Upper lobe of left lung (tissue), 6 donors: ENCODE results near the gene MAD1L1. TPM values are rescaled to one million over a fixed set of nuclear protein-coding genes. Genes with fewer than 3 reads are reported as not detected.

Experiments
- ATAC-seq, 2 donors: fragments of 200-7000 bp; cut with Tn5 transposase; one replicate each; pipeline ENCODE4 v1.9.1; 2022; ENCODE audit warnings: mild to moderate bottlenecking in 2 of 2, moderate library complexity in 2 of 2; ENCODE audit not compliant: low FRiP score in 2 of 2
- DNase-seq, 2 donors: peaks; one replicate each; pipeline ENCODE4 v3.0.0-alpha.2; 2019 to 2020
- H3K27ac ChIP-seq, 4 donors: fragments of 200-600 bp; sonication (generic); one replicate each; pipeline ENCODE4 v1.5.1; 2016 to 2019
- H3K27me3 ChIP-seq, 4 donors: fragments of 200-600 bp; sonication (generic); one replicate each; pipeline ENCODE4 v1.5.1; 2017 to 2019
- H3K36me3 ChIP-seq, 4 donors: fragments of 200-600 bp; sonication (generic); one replicate each; pipeline ENCODE4 v1.5.1; 2016 to 2019
- H3K4me1 ChIP-seq, 4 donors: fragments of 200-600 bp; sonication (generic); one replicate each; pipeline ENCODE4 v1.5.1; 2018 to 2019
- H3K4me3 ChIP-seq, 4 donors: fragments of 200-600 bp; sonication (generic); one replicate each; pipeline ENCODE4 v1.5.1; 2017 to 2019; ENCODE audit warnings: mild to moderate bottlenecking in 2 of 4, moderate library complexity in 1 of 4
- H3K9me3 ChIP-seq, 4 donors: fragments of 200-600 bp; sonication (generic); one replicate each; pipeline ENCODE4 v1.5.1; 2018 to 2019
- EP300 ChIP-seq, 4 donors: sonication (generic); formaldehyde crosslinking; IDR thresholded peaks; one replicate each; pipeline ENCODE4 v1.5.1; 2017; ENCODE audit warnings: antibody characterized with exemption in 4 of 4, control low read depth in 2 of 4
- POLR2A ChIP-seq, 4 donors: fragments of 450-650 bp; IDR thresholded peaks; one replicate each; pipeline ENCODE4 v1.5.1; 2016 to 2017; ENCODE audit warnings: antibody characterized with exemption in 4 of 4, mild to moderate bottlenecking in 2 of 4
- POLR2AphosphoS5 ChIP-seq, 2 donors: sonication (generic); formaldehyde crosslinking; IDR thresholded peaks; one replicate each; pipeline ENCODE4 v1.5.1; 2017; ENCODE audit warnings: antibody characterized with exemption in 2 of 2
- WGBS, 2 donors: methylation state at CpG; one replicate each; pipeline ENCODE4 v1.1.5; 2017 to 2018; 5-methylcytosine and 5-hydroxymethylcytosine counted together
- total RNA-seq, 6 donors: library from RNA; depleted of rRNA in 4 of 6; stranded (reverse); fragments of >200 nt in 4 of 6; gene quantifications; one replicate each; pipeline versions ENCODE4 v1.1.0 to v1.2.1, GENCODE V29; 2016 to 2021
- TF ChIP-seq, protein P1 (sequence below), 6 experiments: fragments of 450-650 bp in 4 of 6; fragments of 200-600 bp in 2 of 6; sonication (generic) in 2 of 6; IDR thresholded peaks; one replicate each; pipeline ENCODE4 v1.5.1; 2016 to 2019; ENCODE audit warnings: antibody characterized with exemption in 6 of 6
- donor health status: DM: no; HTN: no; CAD: no; lungs with moderate emphysema.
- donor health status: DM: no; HTN: yes; CAD: no; lungs with severe emphysema.

MAD1L1 gene
- total RNA-seq, 6 donors from 2014 or later = 40.6 to 364 (median 65.6) TPM

DNA sequence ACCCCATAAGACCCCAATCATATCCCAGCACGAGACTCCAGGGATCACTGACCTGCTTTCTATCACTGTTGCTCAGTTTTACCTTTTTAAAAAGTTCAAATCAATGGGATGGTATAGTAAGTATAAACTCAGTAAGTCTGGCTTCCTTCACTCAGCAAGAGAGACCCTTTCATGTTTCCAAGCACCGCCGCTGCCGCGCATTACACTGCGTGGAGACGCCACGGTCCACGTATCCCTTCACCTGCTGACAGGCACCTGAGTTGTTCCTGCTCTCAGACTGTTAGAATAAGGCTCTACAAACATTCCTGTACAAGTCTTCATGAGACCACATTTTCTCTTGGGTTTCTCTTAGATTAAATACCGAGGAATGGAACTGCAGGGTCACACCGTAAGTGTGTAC is 28.3 kb downstream of the MAD1L1 start:
- no peak overlapping the region for H3K27ac ChIP-seq
- H3K9me3 ChIP-seq = no peaks in the 10 kb centered on the region
- H3K36me3 ChIP-seq = peaks cover 0 to 44% (median 23%) of the 10 kb centered on the region in 4 donors
- H3K27me3 ChIP-seq = no peaks in the 10 kb centered on the region
- TF ChIP-seq, protein P1, sequence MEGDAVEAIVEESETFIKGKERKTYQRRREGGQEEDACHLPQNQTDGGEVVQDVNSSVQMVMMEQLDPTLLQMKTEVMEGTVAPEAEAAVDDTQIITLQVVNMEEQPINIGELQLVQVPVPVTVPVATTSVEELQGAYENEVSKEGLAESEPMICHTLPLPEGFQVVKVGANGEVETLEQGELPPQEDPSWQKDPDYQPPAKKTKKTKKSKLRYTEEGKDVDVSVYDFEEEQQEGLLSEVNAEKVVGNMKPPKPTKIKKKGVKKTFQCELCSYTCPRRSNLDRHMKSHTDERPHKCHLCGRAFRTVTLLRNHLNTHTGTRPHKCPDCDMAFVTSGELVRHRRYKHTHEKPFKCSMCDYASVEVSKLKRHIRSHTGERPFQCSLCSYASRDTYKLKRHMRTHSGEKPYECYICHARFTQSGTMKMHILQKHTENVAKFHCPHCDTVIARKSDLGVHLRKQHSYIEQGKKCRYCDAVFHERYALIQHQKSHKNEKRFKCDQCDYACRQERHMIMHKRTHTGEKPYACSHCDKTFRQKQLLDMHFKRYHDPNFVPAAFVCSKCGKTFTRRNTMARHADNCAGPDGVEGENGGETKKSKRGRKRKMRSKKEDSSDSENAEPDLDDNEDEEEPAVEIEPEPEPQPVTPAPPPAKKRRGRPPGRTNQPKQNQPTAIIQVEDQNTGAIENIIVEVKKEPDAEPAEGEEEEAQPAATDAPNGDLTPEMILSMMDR (IDR thresholded peaks at IDR 0.05) = no peak
- TF ChIP-seq POLR2AphosphoS5 (IDR thresholded peaks at IDR 0.05) = no peak
- TF ChIP-seq POLR2A (IDR thresholded peaks at IDR 0.05) = no peak
- no peak for TF ChIP-seq EP300 (IDR thresholded peaks at IDR 0.05)
- no peak overlapping the region for H3K4me3 ChIP-seq
- DNase-seq (peak in 1 of 2 donors; percentile 42), ATAC-seq (peak in 1 of 2 donors; percentile 17)
- 89 to 90% methylated on average over 11 of the region's 11 CpGs for WGBS, 2 donors
- H3K4me1 ChIP-seq = no peaks in the 10 kb centered on the region

DNA sequence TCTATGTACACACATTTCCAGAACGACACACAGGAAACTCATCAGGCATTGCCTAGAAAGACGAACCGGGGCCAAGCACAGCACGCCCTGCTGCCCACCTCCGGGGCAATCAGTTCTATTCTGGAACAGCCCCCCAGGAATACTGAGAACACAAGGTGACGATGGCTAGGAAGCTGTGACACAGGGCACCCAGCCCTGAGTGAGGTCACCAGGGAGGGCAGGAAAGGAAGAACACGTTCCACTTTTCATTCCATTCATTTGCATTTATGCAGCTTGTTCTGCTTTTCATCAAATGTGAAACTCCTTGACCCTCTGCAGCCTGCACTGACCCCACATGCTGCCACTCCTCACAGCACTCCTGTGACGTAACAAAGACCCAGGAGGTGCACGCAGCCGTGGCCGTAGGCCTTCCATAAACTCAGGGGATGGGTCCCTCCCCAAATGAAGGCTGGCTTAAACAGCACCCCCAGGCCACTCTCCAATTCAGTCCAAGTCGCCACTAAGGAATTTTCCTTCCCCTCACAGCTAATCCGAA is 28.9 kb downstream of the MAD1L1 start:
- H3K27me3 ChIP-seq = no peaks in the 10 kb centered on the region
- H3K4me1 ChIP-seq = no peaks in the 10 kb centered on the region
- H3K27ac ChIP-seq = no peak overlapping the region
- TF ChIP-seq POLR2AphosphoS5 (IDR thresholded peaks at IDR 0.05) = no peak
- no peak for TF ChIP-seq POLR2A (IDR thresholded peaks at IDR 0.05)
- TF ChIP-seq, protein P1 (IDR thresholded peaks at IDR 0.05) = no peak
- TF ChIP-seq EP300 (IDR thresholded peaks at IDR 0.05) = no peak
- H3K36me3 ChIP-seq = peaks cover 0 to 47% (median 26%) of the 10 kb centered on the region in 4 donors
- H3K4me3 ChIP-seq = no peak overlapping the region
- DNase-seq (peak in 1 of 2 donors; percentile 12), ATAC-seq (no peak)
- WGBS, 2 donors = 72 to 77% methylated on average over 13 of the region's 13 CpGs
- H3K9me3 ChIP-seq = no peaks in the 10 kb centered on the region

DNA sequence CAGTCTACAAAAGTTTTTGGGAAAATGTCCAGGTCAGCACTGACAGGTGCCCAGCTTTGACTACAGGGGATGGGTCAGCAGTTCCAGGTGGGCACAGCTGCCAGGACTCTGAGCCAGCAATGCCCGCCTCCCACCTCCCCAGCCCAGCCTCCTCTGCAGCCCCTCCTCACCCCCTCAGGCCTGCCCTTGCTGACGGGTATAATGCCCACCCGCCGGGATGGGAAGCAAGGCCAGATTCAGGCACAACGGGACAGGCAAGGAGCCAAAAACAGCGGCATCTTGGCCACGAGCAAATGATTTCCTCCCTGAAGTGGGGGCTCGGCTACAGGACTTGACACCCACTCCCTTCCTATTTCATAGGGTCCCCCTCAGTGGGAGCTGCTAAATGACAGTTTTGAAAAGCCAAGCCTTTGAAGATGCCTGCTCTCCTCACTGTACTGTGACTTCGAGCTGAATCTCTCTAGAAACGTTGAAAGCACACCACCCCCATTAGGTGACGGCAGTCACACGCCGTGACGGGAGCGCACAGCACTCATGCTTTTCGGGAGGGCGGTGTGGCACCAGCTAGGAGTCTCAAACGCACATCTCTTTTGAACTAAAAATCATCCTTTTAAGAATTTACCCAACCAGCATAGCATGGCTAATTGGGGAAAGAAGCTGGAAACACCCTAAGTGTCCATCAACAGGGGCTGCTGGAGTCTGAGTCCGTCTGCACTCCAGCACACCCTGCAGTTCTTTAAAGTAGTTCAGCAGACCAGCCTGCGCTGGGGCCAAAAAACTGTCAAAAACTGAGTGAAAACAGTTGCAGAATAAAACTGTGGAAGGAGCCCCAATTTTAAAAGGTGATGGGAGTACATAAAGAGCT is 29.6 kb downstream of the MAD1L1 start:
- no peaks in the 10 kb centered on the region for H3K9me3 ChIP-seq
- no peak overlapping the region for H3K4me3 ChIP-seq
- H3K27ac ChIP-seq = no peak overlapping the region
- DNase-seq (peak; percentile 15 to 43), ATAC-seq (no peak)
- WGBS, 2 donors = 85 to 93% methylated on average over 19 to 20 of the region's 20 CpGs
- peaks cover 0 to 5% (median 0%) of the 10 kb centered on the region in 4 donors for H3K4me1 ChIP-seq
- TF ChIP-seq, protein P1 (IDR thresholded peaks at IDR 0.05) = no peak
- TF ChIP-seq POLR2AphosphoS5 (IDR thresholded peaks at IDR 0.05) (no peak), EP300 (IDR thresholded peaks at IDR 0.05) (no peak), POLR2A (IDR thresholded peaks at IDR 0.05) (no peak)
- no peaks in the 10 kb centered on the region for H3K27me3 ChIP-seq
- H3K36me3 ChIP-seq = peaks cover 0 to 42% (median 23%) of the 10 kb centered on the region in 4 donors

DNA sequence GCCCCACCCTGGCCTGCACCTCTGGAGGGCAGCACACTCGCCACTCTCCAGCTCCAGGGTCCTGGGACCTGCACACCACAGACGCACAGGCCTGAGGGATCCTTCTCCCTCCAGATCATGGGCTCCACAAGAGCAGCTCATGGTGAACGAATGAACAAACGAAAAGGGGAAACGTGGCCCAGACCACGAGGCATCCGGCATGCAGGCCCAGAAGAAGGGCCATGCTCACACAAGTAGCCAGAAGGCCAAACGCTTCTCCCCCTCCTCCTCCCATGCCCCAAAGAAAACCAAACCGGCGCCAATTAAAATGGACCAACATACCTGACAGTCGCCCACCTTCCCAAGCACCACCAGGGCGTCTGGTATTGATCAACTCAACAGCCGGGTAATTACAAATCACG is 30.4 kb downstream of the MAD1L1 start:
- TF ChIP-seq EP300 (IDR thresholded peaks at IDR 0.05) (no peak), POLR2A (IDR thresholded peaks at IDR 0.05) (no peak)
- TF ChIP-seq, protein P1 (IDR thresholded peaks at IDR 0.05) = no peak
- peak; percentile 8 to 32 for DNase-seq
- Histone ChIP-seq H3K4me1 (peaks cover 0 to 9% (median 3%) of the 10 kb centered on the region in 4 donors), H3K27me3 (no peaks in the 10 kb centered on the region), H3K36me3 (peaks cover 0 to 34% (median 20%) of the 10 kb centered on the region in 4 donors), H3K27ac (no peak overlapping the region), H3K9me3 (no peaks in the 10 kb centered on the region), H3K4me3 (no peak overlapping the region)
- 78 to 96% methylated on average over 13 to 14 of the region's 14 CpGs for WGBS, 2 donors
- ATAC-seq = no peak
